ENCODE measurements around the gene RBM12.
"Not testable (repeated sequence)": the region's sequence is repeated elsewhere in the genome, so short reads cannot be mapped to it uniquely, and the experiment has no call there.

Gene RBM12

GRCh38 chr20:35697696-35698297 is 33.1 kb upstream of the RBM12 start:
- POLR2A ChIA-PET, result no interaction called here
- no peak for DNase-seq (ENCODE audit: extremely low spot score)
- CTCF ChIA-PET, result no interaction called here
- TF ChIP-seq ELF4 (IDR thresholded peaks at IDR 0.05) (no peak), ARNT (IDR thresholded peaks at IDR 0.05) (no peak), NFRKB (IDR thresholded peaks at IDR 0.05) (no peak), CTBP1 (IDR thresholded peaks at IDR 0.05; ENCODE audit: borderline replicate concordance) (no peak), BHLHE40 (IDR thresholded peaks at IDR 0.05; ENCODE audit: borderline replicate concordance) (no peak), ZNF384 (IDR thresholded peaks at IDR 0.05) (no peak), FOXK2 (IDR thresholded peaks at IDR 0.05) (no peak), SP1 (IDR thresholded peaks at IDR 0.05) (no peak), LEF1 (IDR thresholded peaks at IDR 0.05; ENCODE audit: borderline replicate concordance) (no peak), SUZ12 (IDR thresholded peaks at IDR 0.05) (no peak), TARDBP (IDR thresholded peaks at IDR 0.05) (no peak), FOXA1 (IDR thresholded peaks at IDR 0.05) (no peak), PKNOX1 (IDR thresholded peaks at IDR 0.05) (no peak), L3MBTL2 (conservative IDR thresholded peaks at IDR 0.05) (no peak), HDGF (IDR thresholded peaks at IDR 0.05; ENCODE audit: borderline replicate concordance) (no peak)

GRCh38 chr20:35695978-35696377 is 31.3 kb upstream of the RBM12 start:
- ChIA-PET CTCF (no interaction called here), POLR2A (no interaction called here)
- no peak for TF ChIP-seq FOXM1 (IDR thresholded peaks at IDR 0.05; ENCODE audit: borderline replicate concordance)
- no peak for TF ChIP-seq NFRKB (IDR thresholded peaks at IDR 0.05)
- no peak for TF ChIP-seq FOXK2 (IDR thresholded peaks at IDR 0.05)
- no peak for TF ChIP-seq ZNF384 (IDR thresholded peaks at IDR 0.05)
- no peak for TF ChIP-seq SUZ12 (IDR thresholded peaks at IDR 0.05)
- no peak for TF ChIP-seq SP1 (IDR thresholded peaks at IDR 0.05)
- no peak for TF ChIP-seq HDGF (IDR thresholded peaks at IDR 0.05; ENCODE audit: borderline replicate concordance)
- TF ChIP-seq PKNOX1 (IDR thresholded peaks at IDR 0.05), result no peak
- no peak for TF ChIP-seq BHLHE40 (IDR thresholded peaks at IDR 0.05; ENCODE audit: borderline replicate concordance)
- TF ChIP-seq TARDBP (IDR thresholded peaks at IDR 0.05), result no peak
- no peak for TF ChIP-seq LEF1 (IDR thresholded peaks at IDR 0.05; ENCODE audit: borderline replicate concordance)
- TF ChIP-seq CTBP1 (IDR thresholded peaks at IDR 0.05; ENCODE audit: borderline replicate concordance), result no peak
- TF ChIP-seq L3MBTL2 (conservative IDR thresholded peaks at IDR 0.05), result no peak
- TF ChIP-seq FOXA1 (IDR thresholded peaks at IDR 0.05), result no peak
- TF ChIP-seq ARNT (IDR thresholded peaks at IDR 0.05), result no peak
- no peak for TF ChIP-seq ELF4 (IDR thresholded peaks at IDR 0.05)
- no peak for DNase-seq (ENCODE audit: extremely low spot score)

- ChIA-PET CTCF (no interaction called here), POLR2A (no interaction called here)
- no peak for TF ChIP-seq FOXK2 (IDR thresholded peaks at IDR 0.05)
- TF ChIP-seq SUZ12 (IDR thresholded peaks at IDR 0.05), result no peak
- no peak for TF ChIP-seq L3MBTL2 (conservative IDR thresholded peaks at IDR 0.05)
- no peak for TF ChIP-seq ARNT (IDR thresholded peaks at IDR 0.05)
- TF ChIP-seq FOXA1 (IDR thresholded peaks at IDR 0.05), result no peak
- TF ChIP-seq BHLHE40 (IDR thresholded peaks at IDR 0.05; ENCODE audit: borderline replicate concordance), result no peak
- DNase-seq (ENCODE audit: extremely low spot score), result no peak
Measured at GRCh38 chr20:35695245-35695749, 30.6 kb upstream of the RBM12 start.

GRCh38 chr20:35690265-35690664 is 25.6 kb upstream of the RBM12 start:
- POLR2A ChIA-PET, result no interaction called here
- no peak for DNase-seq (ENCODE audit: extremely low spot score)
- CTCF ChIA-PET, result no interaction called here
- TF ChIP-seq ELF4 (IDR thresholded peaks at IDR 0.05), result no peak
- no peak for TF ChIP-seq ZNF384 (IDR thresholded peaks at IDR 0.05)
- no peak for TF ChIP-seq TARDBP (IDR thresholded peaks at IDR 0.05)
- no peak for TF ChIP-seq HDGF (IDR thresholded peaks at IDR 0.05; ENCODE audit: borderline replicate concordance)
- no peak for TF ChIP-seq L3MBTL2 (conservative IDR thresholded peaks at IDR 0.05)
- no peak for TF ChIP-seq FOXM1 (IDR thresholded peaks at IDR 0.05; ENCODE audit: borderline replicate concordance)
- no peak for TF ChIP-seq PKNOX1 (IDR thresholded peaks at IDR 0.05)
- no peak for TF ChIP-seq FOXK2 (IDR thresholded peaks at IDR 0.05)
- TF ChIP-seq CTBP1 (IDR thresholded peaks at IDR 0.05; ENCODE audit: borderline replicate concordance), result no peak

GRCh38 chr20:35686872-35687271 is 22.2 kb upstream of the RBM12 start:
- POLR2A ChIA-PET, result interaction anchor here (1.5 kb wide), 1 partner anchor 56 kb away, joined by 3 read pairs; no protein-coding TSS in a partner anchor
- DNase-seq (ENCODE audit: extremely low spot score); CTCF ChIA-PET: not testable (repeated sequence)

GRCh38 chr20:35685368-35685767 is 20.7 kb upstream of the RBM12 start:
- CTCF ChIA-PET; POLR2A ChIA-PET; DNase-seq (ENCODE audit: extremely low spot score): not testable (repeated sequence)

GRCh38 chr20:35681960-35682359 is 17.3 kb upstream of the RBM12 start:
- no peak for TF ChIP-seq LEF1 (IDR thresholded peaks at IDR 0.05; ENCODE audit: borderline replicate concordance)
- no peak for TF ChIP-seq SUZ12 (IDR thresholded peaks at IDR 0.05)
- TF ChIP-seq FOXA1 (IDR thresholded peaks at IDR 0.05), result no peak
- TF ChIP-seq ZNF384 (IDR thresholded peaks at IDR 0.05), result no peak
- no peak for TF ChIP-seq L3MBTL2 (conservative IDR thresholded peaks at IDR 0.05)
- no peak for TF ChIP-seq BHLHE40 (IDR thresholded peaks at IDR 0.05; ENCODE audit: borderline replicate concordance)
- TF ChIP-seq PKNOX1 (IDR thresholded peaks at IDR 0.05), result no peak
- TF ChIP-seq FOXM1 (IDR thresholded peaks at IDR 0.05; ENCODE audit: borderline replicate concordance), result no peak
- TF ChIP-seq ELF4 (IDR thresholded peaks at IDR 0.05), result no peak
- TF ChIP-seq ARNT (IDR thresholded peaks at IDR 0.05), result no peak
- no peak for TF ChIP-seq CTBP1 (IDR thresholded peaks at IDR 0.05; ENCODE audit: borderline replicate concordance)
- no peak for TF ChIP-seq NFRKB (IDR thresholded peaks at IDR 0.05)
- TF ChIP-seq FOXK2 (IDR thresholded peaks at IDR 0.05), result no peak
- TF ChIP-seq HDGF (IDR thresholded peaks at IDR 0.05; ENCODE audit: borderline replicate concordance), result no peak
- TF ChIP-seq TARDBP (IDR thresholded peaks at IDR 0.05), result no peak
- no peak for TF ChIP-seq SP1 (IDR thresholded peaks at IDR 0.05)
- ChIA-PET POLR2A (no interaction called here), CTCF (no interaction called here)
- no peak for DNase-seq (ENCODE audit: extremely low spot score)
